CD1c-positive myeloid dendritic cell (primary cell): ENCODE measurements around the gene ZBTB20.

Source experiments
- DNase-seq: peaks from one replicate; pipeline ENCODE4 v3.0.0-alpha.2; 2016; ENCODE audit errors: extremely low spot score

ZBTB20 gene

GRCh38 chr3:114527036-114527644, 619.9 kb downstream of the ZBTB20 start:
- DNase-seq = no peak

- no peak for DNase-seq
Measured at GRCh38 chr3:114525278-114525677, 621.8 kb downstream of the ZBTB20 start.

GRCh38 chr3:114519415-114519814, 627.7 kb downstream of the ZBTB20 start:
- DNase-seq = peak; percentile 11

GRCh38 chr3:114518206-114518808, 628.8 kb downstream of the ZBTB20 start:
- no peak for DNase-seq

GRCh38 chr3:114510201-114510600, 636.9 kb downstream of the ZBTB20 start:
- no peak for DNase-seq

GRCh38 chr3:114509756-114510155, 637.3 kb downstream of the ZBTB20 start:
- DNase-seq = no peak

- no peak for DNase-seq
Measured at GRCh38 chr3:114508976-114509375, 638.1 kb downstream of the ZBTB20 start.

GRCh38 chr3:114508208-114508607, 638.9 kb downstream of the ZBTB20 start:
- no peak for DNase-seq

GRCh38 chr3:114506591-114507300, 640.3 kb downstream of the ZBTB20 start:
- no peak for DNase-seq

GRCh38 chr3:114504941-114505628, 642.0 kb downstream of the ZBTB20 start:
- DNase-seq = no peak

- no peak for DNase-seq
Measured at GRCh38 chr3:114502204-114502603, 644.9 kb downstream of the ZBTB20 start.

GRCh38 chr3:114499976-114500375, 647.1 kb downstream of the ZBTB20 start:
- no peak for DNase-seq

GRCh38 chr3:114498539-114499370, 648.3 kb downstream of the ZBTB20 start:
- DNase-seq = no peak

- no peak for DNase-seq
Measured at GRCh38 chr3:114496874-114497273, 650.2 kb downstream of the ZBTB20 start.

- DNase-seq = no peak
Measured at GRCh38 chr3:114496466-114496865, 650.6 kb downstream of the ZBTB20 start.

- DNase-seq = no peak
Measured at GRCh38 chr3:114496021-114496434, 651.1 kb downstream of the ZBTB20 start.

- no peak for DNase-seq
Measured at GRCh38 chr3:114494498-114494897, 652.6 kb downstream of the ZBTB20 start.

GRCh38 chr3:114490829-114491228, 656.3 kb downstream of the ZBTB20 start:
- no peak for DNase-seq

- DNase-seq = no peak
Measured at GRCh38 chr3:114487502-114487901, 659.6 kb downstream of the ZBTB20 start.

GRCh38 chr3:114484919-114485318, 662.2 kb downstream of the ZBTB20 start:
- DNase-seq = no peak

- no peak for DNase-seq
Measured at GRCh38 chr3:114481113-114481512, 666.0 kb downstream of the ZBTB20 start.

- DNase-seq = no peak
Measured at GRCh38 chr3:114480442-114480841, 666.6 kb downstream of the ZBTB20 start.
